Measurements from ENCODE around the gene TXNRD2. TPM values are rescaled to one million over a fixed set of nuclear protein-coding genes. Genes with fewer than 3 reads are reported as not detected.

The TXNRD2 gene
- total RNA-seq, 1 experiment from 2014 or later, result 39.9 TPM

GRCh38 chr22:19857382-19857781 is 84.2 kb downstream of the TXNRD2 start:
- intact Hi-C loops (cut with micrococcal nuclease), result loop anchor here (1.0 kb wide), 1 partner anchor 34 kb away; no protein-coding TSS in a partner anchor
- Mint-ChIP-seq H3K27ac (ENCODE audit: low read depth, unreplicated experiment) (no peak overlapping the region), H3K9me3 (ENCODE audit: unreplicated experiment) (no peaks in the 10 kb centered on the region), H3K4me1 (ENCODE audit: insufficient read depth, unreplicated experiment) (peaks cover 14% of the 10 kb centered on the region), H3K4me3 (ENCODE audit: unreplicated experiment) (no peak overlapping the region), H3K36me3 (ENCODE audit: insufficient read depth, unreplicated experiment) (no peaks in the 10 kb centered on the region), H3K27me3 (ENCODE audit: insufficient read depth, unreplicated experiment) (no peaks in the 10 kb centered on the region)
- CTCF ChIA-PET, result no interaction called here
- TF ChIP-seq CTCF (IDR thresholded peaks at IDR 0.05; ENCODE audit: unreplicated experiment), result no peak
- DNase-seq (ENCODE audit: unreplicated experiment), result no peak
- no TSS peak for BruUV-seq (replicated peaks)
- POLR2A ChIA-PET, result no interaction called here

- POLR2A ChIA-PET, result interaction anchor here (0.6 to 3.8 kb wide), 23 partner anchors 9 to 1159 kb away, joined by 3 to 53 read pairs (median 4); partner anchors contain the start of genes COMT, HIRA and TXNRD2
- peaks cover 21% of the 10 kb centered on the region for H3K4me1 Mint-ChIP-seq (ENCODE audit: insufficient read depth, unreplicated experiment)
- H3K9me3 Mint-ChIP-seq (ENCODE audit: unreplicated experiment), result no peaks in the 10 kb centered on the region
- peak overlapping the region; percentile 86 for H3K27ac Mint-ChIP-seq (ENCODE audit: low read depth, unreplicated experiment)
- intact Hi-C loops (cut with micrococcal nuclease), result loop anchor here (2.0 kb wide), 1 partner anchor 25 kb away; no protein-coding TSS in a partner anchor
- H3K4me3 Mint-ChIP-seq (ENCODE audit: unreplicated experiment), result peak overlapping the region; percentile 86
- peaks cover 13% of the 10 kb centered on the region for H3K36me3 Mint-ChIP-seq (ENCODE audit: insufficient read depth, unreplicated experiment)
- TSS peak; percentile 35 for BruUV-seq (replicated peaks)
- DNase-seq (ENCODE audit: unreplicated experiment), result peak; percentile 84
- CTCF ChIA-PET, result interaction anchor here (0.6 to 1.2 kb wide), 8 partner anchors 14 to 754 kb away, joined by 3 to 4 read pairs (median 3); no protein-coding TSS in a partner anchor
- H3K27me3 Mint-ChIP-seq (ENCODE audit: insufficient read depth, unreplicated experiment), result no peaks in the 10 kb centered on the region
- TF ChIP-seq CTCF (IDR thresholded peaks at IDR 0.05; ENCODE audit: unreplicated experiment), result no peak
Measured at GRCh38 chr22:19855504-19856409, 85.9 kb downstream of the TXNRD2 start.

GRCh38 chr22:19854778-19855503 is 86.7 kb downstream of the TXNRD2 start, which contains the start of the genes GNB1L and RTL10:
Gene GNB1L, minus strand, starts transcription at chr22:19854874. Its CDS starts 33,519 bp downstream, at chr22:19821355.
Gene RTL10, minus strand, starts transcription at chr22:19854874. Its CDS starts 2,613 bp downstream, at chr22:19852261.
- peak; percentile 96 for DNase-seq (ENCODE audit: unreplicated experiment)
- no TSS peak for BruUV-seq (replicated peaks)

More at GRCh38 chr22:19854778-19855503, 86.7 kb downstream of the TXNRD2 start, which contains the start of the genes GNB1L and RTL10:
- intact Hi-C loops (cut with micrococcal nuclease), result loop anchor here (1.0 to 2.0 kb wide), 3 partner anchors 26 to 55 kb away; no protein-coding TSS in a partner anchor
- ChIA-PET POLR2A (interaction anchor here (0.6 to 3.8 kb wide), 25 partner anchors 10 to 423 kb away, joined by 3 to 53 read pairs (median 5); partner anchors contain the start of genes HIRA, TRMT2A and TXNRD2), CTCF (interaction anchor here (0.6 to 1.2 kb wide), 6 partner anchors 13 to 753 kb away, joined by 3 to 4 read pairs (median 3); no protein-coding TSS in a partner anchor)
- Mint-ChIP-seq H3K27ac (ENCODE audit: low read depth, unreplicated experiment) (peak within 1 kb of the TSS; percentile 86), H3K36me3 (ENCODE audit: insufficient read depth, unreplicated experiment) (peaks cover 21% of the 10 kb centered on the region), H3K4me1 (ENCODE audit: insufficient read depth, unreplicated experiment) (peaks cover 21% of the 10 kb centered on the region), H3K27me3 (ENCODE audit: insufficient read depth, unreplicated experiment) (no peaks in the 10 kb centered on the region), H3K4me3 (ENCODE audit: unreplicated experiment) (peak within 1 kb of the TSS; percentile 86), H3K9me3 (ENCODE audit: unreplicated experiment) (no peaks in the 10 kb centered on the region)
- TF ChIP-seq CTCF (IDR thresholded peaks at IDR 0.05; ENCODE audit: unreplicated experiment), result no peak
